Activated naive CD8-positive, alpha-beta T cell treated with anti-CD3 and anti-CD28 coated beads for 36 hours (primary cell): Measurements from ENCODE around the gene RFTN1. TPM values are rescaled to one million over a fixed set of nuclear protein-coding genes. Genes with fewer than 3 reads are reported as not detected.
A peak's percentile ranks its signal among the peaks of the same experiment; 100 is the strongest.

Experiments used
- DNase-seq: peaks from one replicate; pipeline ENCODE4 v3.0.0; 2021
- H3K27ac Mint-ChIP-seq: one replicate; pipeline ENCODE4 v1.8.0; 2022; ENCODE audit warnings: mild to moderate bottlenecking, moderate library complexity, mixed read lengths
- H3K27me3 Mint-ChIP-seq: one replicate; pipeline ENCODE4 v1.8.0; 2022; ENCODE audit warnings: mild to moderate bottlenecking, mixed read lengths
- H3K36me3 Mint-ChIP-seq: one replicate; pipeline ENCODE4 v1.8.0; 2021; ENCODE audit warnings: mild to moderate bottlenecking, mixed read lengths
- H3K4me1 Mint-ChIP-seq: one replicate; pipeline ENCODE4 v1.8.0; 2021; ENCODE audit warnings: mixed read lengths
- H3K4me3 Mint-ChIP-seq: one replicate; pipeline ENCODE4 v1.8.0; 2022; ENCODE audit warnings: mild to moderate bottlenecking, moderate library complexity, mixed read lengths
- H3K9me3 Mint-ChIP-seq: one replicate; pipeline ENCODE4 v1.8.0; 2022; ENCODE audit warnings: mixed read lengths
- total RNA-seq, 2 experiments: library from RNA; stranded (reverse); gene quantifications; one replicate each; pipeline ENCODE4 v1.2.3, GENCODE V29; 2021

Gene RFTN1
- total RNA-seq, 2 experiments from 2014 or later: 84.2 to 84.8 TPM

DNA sequence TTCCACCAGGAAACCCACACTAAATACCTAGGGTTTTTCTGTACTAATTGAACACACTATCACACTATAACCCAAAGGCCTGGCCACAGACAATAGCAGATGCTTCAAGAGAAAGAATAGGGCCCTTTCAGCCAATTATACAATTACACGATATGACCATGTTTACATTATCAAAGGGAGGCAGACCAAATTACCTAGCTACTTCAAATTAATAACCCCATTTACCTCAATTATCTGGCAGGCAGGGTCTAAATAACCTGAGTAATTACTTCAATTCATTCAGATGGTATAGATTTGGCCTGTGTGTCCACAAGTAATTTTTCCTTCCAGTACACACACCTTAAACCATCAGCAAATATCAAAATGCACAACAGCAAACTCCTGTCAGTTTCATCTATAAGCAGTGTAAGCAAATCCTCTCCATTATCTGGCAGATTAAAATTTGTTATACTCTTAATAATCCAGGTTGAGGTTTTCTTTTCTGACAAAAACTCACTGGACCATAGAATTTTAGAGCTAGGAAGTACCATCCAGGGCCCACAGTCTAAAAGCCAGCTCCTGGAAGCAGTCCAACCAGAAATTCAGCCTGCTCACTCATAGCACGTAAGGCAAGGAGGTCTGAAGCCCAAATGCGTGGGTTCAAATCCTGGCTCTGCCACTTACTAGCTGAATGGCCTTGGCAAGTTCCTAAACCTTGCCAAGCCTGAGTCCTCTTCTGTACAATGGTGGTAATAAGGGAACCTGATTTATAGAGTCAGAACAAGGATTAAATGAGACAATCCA, 51.8 kb downstream of the RFTN1 start:
- H3K4me1 Mint-ChIP-seq: peaks cover 36% of the 10 kb centered on the region
- peaks cover 45% of the 10 kb centered on the region for H3K36me3 Mint-ChIP-seq
- DNase-seq: no peak

DNA sequence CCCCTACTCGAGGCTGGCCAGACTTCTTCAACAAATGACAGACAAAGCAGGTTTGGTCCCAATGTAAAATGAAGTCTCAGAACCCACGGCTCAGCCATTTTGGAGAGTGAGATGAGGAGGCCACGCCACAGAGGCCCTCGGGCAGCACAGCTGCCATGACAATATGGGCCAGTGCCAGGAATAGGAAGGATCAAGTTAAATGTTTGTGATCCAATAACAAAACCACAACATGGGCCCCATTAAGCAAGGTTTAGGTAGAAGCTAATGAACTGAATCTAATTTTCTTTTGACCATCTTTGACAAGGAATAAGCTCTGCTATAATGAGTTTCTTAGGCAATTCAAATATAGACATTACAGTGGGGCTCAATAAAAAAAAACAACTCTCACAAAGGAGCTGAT, 52.6 kb downstream of the RFTN1 start:
- no peak for DNase-seq
- Mint-ChIP-seq H3K4me1 (peaks cover 34% of the 10 kb centered on the region), H3K4me3 (no peak overlapping the region), H3K27ac (no peak overlapping the region), H3K27me3 (no peaks in the 10 kb centered on the region), H3K9me3 (no peaks in the 10 kb centered on the region), H3K36me3 (peaks cover 40% of the 10 kb centered on the region)

More for the DNA sequence above, 51.8 kb downstream of the RFTN1 start:
- Mint-ChIP-seq H3K4me3 (no peak overlapping the region), H3K27me3 (no peaks in the 10 kb centered on the region), H3K27ac (no peak overlapping the region), H3K9me3 (no peaks in the 10 kb centered on the region)

DNA sequence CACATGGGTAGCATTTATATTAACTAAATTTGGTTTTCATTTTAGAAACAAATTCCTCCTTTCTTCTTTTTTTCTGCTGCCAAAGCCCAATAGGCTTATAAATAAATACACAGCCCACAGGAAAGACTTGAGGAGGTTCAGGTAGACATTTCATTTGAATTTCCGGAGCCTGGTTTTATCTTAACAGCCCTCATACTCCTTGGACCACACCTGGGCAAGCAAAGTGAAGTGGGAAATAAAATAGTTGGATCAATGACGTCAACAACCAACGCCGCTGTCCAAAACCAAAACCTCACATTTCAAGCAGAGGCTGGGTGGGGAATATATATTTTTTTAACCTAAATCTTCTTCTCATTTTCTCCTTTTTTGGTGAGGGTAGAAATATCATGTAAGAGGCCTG, 53.2 kb downstream of the RFTN1 start:
- DNase-seq: no peak
- no peaks in the 10 kb centered on the region for H3K9me3 Mint-ChIP-seq
- H3K4me1 Mint-ChIP-seq: peaks cover 33% of the 10 kb centered on the region
- no peaks in the 10 kb centered on the region for H3K27me3 Mint-ChIP-seq
- no peak overlapping the region for H3K4me3 Mint-ChIP-seq
- no peak overlapping the region for H3K27ac Mint-ChIP-seq
- peaks cover 39% of the 10 kb centered on the region for H3K36me3 Mint-ChIP-seq

DNA sequence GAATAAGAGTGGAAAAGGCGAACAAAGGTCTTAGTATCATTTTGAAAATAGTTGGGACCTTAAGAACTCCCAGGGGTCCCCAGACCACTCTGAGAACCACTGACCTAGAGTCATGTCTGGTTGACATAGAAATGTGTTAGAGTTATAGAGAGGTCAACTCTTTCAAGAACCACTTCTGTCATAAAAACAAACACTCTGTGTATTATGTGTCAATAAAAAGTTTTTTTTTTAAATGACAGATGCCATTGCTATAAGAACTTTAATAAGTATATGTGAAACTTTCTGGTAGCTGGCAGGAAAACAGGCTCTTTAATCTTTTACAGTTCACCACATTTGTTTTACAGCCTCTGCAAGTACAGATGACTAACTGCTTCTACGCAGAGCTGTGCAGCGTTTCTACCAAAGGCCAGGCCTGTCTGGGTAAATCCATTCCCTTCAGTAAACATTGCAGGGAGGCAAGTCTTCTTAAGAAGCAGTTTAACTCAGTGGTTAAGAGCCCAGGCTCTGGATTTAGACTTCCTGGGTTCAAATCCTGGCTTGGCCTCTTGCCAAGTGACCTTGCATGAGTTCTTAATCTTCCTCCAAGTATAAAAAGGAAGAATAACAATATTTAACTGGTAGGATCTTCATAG, 56.6 kb downstream of the RFTN1 start:
- Mint-ChIP-seq H3K4me3 (no peak overlapping the region), H3K27ac (no peak overlapping the region), H3K36me3 (peaks cover 42% of the 10 kb centered on the region), H3K9me3 (no peaks in the 10 kb centered on the region), H3K4me1 (peaks cover 25% of the 10 kb centered on the region), H3K27me3 (no peaks in the 10 kb centered on the region)
- DNase-seq: no peak

DNA sequence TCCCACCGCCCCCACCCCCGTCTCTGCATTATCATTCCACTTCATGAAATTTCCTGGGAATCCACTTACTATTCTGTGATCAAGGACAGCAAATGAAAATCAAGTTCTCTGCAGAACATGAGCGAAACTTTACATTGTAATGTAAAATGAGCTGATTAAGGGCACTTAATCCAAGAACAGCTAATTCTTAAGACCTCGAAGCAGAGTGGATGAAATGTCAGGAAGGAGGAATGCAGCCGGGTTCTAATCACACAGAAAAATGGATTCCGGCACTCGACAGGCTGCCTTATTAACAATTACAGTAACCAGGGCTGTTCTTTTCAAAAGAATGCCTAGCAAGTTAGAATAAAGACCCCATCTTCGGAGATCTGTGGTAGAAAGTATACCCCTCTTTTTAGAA, 57.5 kb downstream of the RFTN1 start:
- Mint-ChIP-seq H3K27ac (no peak overlapping the region), H3K9me3 (no peaks in the 10 kb centered on the region)

DNA sequence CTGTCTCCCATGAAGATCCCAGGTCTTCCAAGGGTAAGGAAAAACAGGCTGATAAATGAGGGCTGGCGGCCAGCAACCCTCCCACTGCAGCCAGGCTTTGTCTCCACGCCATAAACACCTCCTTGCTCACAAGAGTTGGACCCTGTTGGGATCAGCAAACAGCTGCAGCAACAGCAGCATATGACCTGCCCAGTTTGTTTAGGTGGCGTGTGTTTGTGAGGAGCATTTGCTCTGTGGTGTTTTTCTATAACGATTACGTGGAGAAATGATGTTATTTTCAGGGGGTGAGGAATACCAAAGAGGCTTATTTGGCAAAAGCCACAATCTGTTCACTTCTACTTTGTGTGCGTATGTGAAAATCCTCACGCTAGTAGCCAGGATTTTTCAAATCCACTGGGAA, 58.5 kb downstream of the RFTN1 start:
- no peak overlapping the region for H3K27ac Mint-ChIP-seq
- H3K27me3 Mint-ChIP-seq: no peaks in the 10 kb centered on the region
- no peak overlapping the region for H3K4me3 Mint-ChIP-seq
- H3K36me3 Mint-ChIP-seq: peaks cover 50% of the 10 kb centered on the region
- no peaks in the 10 kb centered on the region for H3K9me3 Mint-ChIP-seq
- peaks cover 32% of the 10 kb centered on the region for H3K4me1 Mint-ChIP-seq
- DNase-seq: no peak

More for the DNA sequence above, 57.5 kb downstream of the RFTN1 start:
- Mint-ChIP-seq H3K4me3 (no peak overlapping the region), H3K4me1 (peaks cover 27% of the 10 kb centered on the region), H3K27me3 (no peaks in the 10 kb centered on the region), H3K36me3 (peaks cover 47% of the 10 kb centered on the region)
- DNase-seq: no peak

DNA sequence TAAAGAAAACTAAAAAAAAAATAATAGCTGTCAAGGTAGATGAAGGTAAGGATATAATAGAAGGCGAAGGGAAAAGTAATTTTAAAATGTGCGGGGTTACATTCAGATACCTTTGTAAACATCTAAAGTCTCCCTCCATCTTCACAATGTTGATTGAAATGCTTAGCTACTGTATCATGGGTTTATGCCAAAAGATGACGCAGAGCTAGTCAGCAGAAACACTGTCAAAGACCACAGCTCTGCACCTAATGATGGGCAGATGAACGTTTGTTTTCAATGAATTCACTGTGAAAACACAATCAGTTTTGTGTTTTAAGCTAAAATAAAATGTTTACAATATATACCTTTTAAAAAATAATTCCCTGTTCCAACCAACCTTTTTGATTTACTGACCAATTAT, 61.2 kb downstream of the RFTN1 start:
- DNase-seq: no peak
- Mint-ChIP-seq H3K4me1 (peaks cover 43% of the 10 kb centered on the region), H3K4me3 (no peak overlapping the region), H3K27me3 (no peaks in the 10 kb centered on the region), H3K36me3 (peaks cover 45% of the 10 kb centered on the region), H3K27ac (no peak overlapping the region), H3K9me3 (no peaks in the 10 kb centered on the region)

DNA sequence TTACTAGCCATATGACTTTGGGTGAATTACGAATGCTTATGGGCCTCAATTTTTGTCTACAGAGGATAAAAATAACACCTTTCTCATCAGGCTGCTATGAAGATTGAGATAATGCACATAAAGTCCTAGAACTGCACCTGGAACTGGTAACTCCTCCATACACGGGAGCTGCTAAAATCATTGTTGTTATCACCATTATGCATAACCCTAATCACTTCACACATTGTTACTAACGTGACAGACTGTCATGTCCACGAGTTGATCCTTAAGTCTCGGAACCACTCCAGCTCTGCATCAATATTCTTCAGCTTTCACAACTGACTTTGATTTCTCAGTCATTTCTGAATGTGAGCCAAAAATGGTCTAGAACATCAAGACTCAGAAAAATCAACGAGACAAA, 64.1 kb downstream of the RFTN1 start:
- no peak for DNase-seq
- Mint-ChIP-seq H3K9me3 (peaks cover under 1% of the 10 kb centered on the region), H3K36me3 (peaks cover 52% of the 10 kb centered on the region), H3K27ac (no peak overlapping the region), H3K4me1 (peaks cover 47% of the 10 kb centered on the region), H3K4me3 (no peak overlapping the region), H3K27me3 (no peaks in the 10 kb centered on the region)

DNA sequence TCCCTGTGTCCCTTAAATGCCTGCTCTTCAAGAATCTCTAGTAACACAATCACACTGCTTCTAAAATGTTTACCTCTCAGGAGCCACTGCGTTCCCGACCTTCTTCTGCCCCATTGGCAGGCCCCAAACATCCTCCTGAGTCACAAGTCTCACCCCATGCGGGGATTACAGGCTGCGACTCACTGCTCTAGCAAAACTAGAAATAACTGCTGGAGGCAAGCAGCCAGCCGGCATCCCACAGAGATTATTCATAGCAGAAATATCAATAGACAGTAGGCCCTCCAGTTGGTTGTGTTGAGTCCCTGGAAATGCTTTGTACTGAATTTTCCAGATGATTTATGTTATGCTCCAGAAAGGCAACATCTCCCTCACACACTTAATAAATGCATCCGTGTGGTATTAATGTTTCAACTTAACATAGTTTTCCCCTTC, 64.8 kb downstream of the RFTN1 start:
- peaks cover 2% of the 10 kb centered on the region for H3K9me3 Mint-ChIP-seq
- H3K4me1 Mint-ChIP-seq: peaks cover 43% of the 10 kb centered on the region
- no peak overlapping the region for H3K4me3 Mint-ChIP-seq
- DNase-seq: peak; percentile 30
- H3K27ac Mint-ChIP-seq: peak overlapping the region; percentile 13
- peaks cover 51% of the 10 kb centered on the region for H3K36me3 Mint-ChIP-seq
- H3K27me3 Mint-ChIP-seq: no peaks in the 10 kb centered on the region

DNA sequence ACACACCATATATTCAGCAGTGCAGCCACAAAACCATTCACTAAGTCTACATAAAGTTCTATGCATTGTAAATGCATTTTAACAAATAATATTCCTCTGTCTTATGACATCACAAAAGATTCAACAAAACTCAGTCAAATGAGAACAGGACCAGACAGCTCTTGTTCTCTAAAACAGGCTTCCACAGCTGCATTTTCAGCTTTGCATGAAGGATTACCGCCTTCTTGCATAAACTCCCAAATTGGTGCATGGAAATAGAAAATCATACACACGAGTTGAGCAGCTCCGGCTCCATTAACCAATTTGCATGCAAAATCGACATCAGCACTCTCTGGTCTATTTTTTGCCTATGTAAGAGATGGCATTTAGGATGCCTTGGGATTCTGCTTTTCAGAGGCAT, 66.4 kb downstream of the RFTN1 start:
- Mint-ChIP-seq H3K9me3 (peaks cover 2% of the 10 kb centered on the region), H3K27me3 (no peaks in the 10 kb centered on the region), H3K4me1 (peaks cover 36% of the 10 kb centered on the region), H3K36me3 (peaks cover 50% of the 10 kb centered on the region), H3K27ac (no peak overlapping the region), H3K4me3 (no peak overlapping the region)
- no peak for DNase-seq

DNA sequence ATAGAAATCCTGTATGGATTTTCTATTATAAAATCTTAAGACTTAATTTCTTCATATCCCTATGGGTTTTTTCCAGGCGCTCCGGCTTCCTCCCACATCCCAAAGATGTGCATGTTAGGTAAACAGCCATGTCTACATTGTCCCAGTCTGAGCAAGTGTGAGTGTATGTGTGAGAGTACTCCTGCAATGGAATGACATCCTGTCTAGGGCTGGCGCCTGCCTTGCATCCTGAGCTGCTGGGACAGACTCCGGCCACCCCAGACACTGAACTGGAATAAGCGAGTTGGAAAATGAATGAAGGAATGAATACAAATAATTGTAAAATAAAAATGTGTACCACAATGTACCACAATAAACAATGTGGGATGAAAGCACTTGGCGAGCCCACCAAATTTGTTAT, 69.2 kb downstream of the RFTN1 start:
- DNase-seq: no peak
- Mint-ChIP-seq H3K4me1 (peaks cover 31% of the 10 kb centered on the region), H3K4me3 (no peak overlapping the region), H3K27ac (no peak overlapping the region), H3K27me3 (no peaks in the 10 kb centered on the region), H3K9me3 (peaks cover 2% of the 10 kb centered on the region), H3K36me3 (peaks cover 41% of the 10 kb centered on the region)

DNA sequence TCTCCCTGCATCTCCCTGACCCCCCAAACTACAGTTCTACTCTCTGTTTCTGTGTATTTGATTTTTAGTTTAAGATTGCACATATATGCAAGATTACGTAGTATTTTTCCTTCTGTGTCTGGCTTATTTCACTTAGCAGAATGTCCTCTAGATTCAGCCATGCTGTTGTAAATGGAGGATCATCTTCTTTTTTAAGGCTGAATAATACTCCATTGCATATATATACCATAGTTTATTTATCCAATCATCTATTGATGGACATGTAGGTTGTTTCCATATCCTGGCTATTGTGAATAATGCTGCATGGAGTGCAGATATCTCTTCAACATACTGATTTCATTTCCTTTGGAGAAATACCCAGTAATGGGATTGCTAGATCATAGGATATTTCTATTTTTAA, 70.8 kb downstream of the RFTN1 start:
- no peaks in the 10 kb centered on the region for H3K27me3 Mint-ChIP-seq
- H3K27ac Mint-ChIP-seq: no peak overlapping the region
- no peak overlapping the region for H3K4me3 Mint-ChIP-seq
- peaks cover 23% of the 10 kb centered on the region for H3K4me1 Mint-ChIP-seq
- peaks cover 2% of the 10 kb centered on the region for H3K9me3 Mint-ChIP-seq
- DNase-seq: no peak
- peaks cover 38% of the 10 kb centered on the region for H3K36me3 Mint-ChIP-seq

DNA sequence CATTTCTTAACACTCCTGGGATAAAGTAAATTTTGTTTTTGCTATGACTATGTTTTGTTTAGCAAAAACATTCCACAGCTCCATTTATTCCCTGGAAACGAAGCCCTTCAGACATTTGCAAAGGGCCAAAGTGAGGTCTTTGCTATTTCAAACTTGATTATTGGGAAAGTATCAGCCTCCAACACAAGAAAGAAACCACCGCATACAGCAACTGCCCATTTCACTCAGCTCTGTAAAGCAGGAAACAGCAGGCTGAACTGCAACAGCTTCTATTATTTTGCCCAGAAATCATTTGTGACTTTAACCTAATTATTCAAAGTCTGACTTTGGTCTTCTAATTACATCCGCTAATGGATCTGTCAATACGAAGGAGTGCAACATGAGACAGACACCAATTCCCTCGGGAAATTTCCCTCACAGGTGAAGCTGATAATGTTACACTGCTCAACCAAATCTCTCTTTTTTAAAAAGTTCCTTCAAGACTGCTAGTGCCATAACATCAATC, 72.1 kb downstream of the RFTN1 start:
- DNase-seq: no peak

DNA sequence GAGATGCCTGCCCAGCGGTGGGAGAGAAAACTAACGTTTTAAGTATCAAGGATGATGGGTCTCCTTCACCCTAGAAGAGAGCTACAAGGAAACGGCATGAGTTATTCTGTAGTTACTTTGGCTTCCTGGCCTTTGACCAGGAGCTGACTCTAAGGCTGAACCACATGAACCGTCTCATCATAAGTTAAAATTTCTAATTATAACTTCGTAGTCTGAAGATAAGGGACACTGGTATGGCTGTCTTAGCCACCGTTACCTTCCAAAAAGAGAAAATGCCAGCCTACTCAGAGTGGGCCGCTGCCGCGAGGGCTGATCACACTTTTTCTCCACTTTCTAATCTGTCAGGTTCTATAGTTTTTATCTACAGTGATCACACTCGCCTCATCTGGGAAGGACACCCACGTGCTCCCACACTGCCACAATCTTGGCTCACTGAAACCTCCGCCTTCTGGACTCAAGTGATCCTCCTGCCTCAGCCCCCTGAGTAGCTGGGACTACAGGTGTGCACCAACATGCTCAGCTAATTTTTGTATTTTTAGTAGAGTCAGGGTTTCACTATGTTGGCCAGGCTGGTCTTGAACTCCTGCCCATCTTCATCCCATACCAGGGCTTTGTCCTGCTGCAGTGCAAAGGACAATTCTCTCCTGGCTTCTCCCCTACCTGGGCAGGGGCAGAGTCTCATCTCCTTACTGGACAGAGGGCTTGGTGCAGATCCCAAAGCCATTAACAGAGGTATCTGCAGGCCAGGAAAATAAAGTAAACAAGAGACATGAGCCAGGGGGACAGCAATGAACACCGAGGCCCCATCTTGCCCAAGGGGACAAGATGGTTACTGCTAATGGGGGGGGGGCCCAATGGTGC, 73.4 kb downstream of the RFTN1 start:
- H3K36me3 Mint-ChIP-seq: peaks cover 31% of the 10 kb centered on the region
- DNase-seq: no peak
- H3K27me3 Mint-ChIP-seq: no peaks in the 10 kb centered on the region
- H3K9me3 Mint-ChIP-seq: peaks cover 2% of the 10 kb centered on the region
- H3K4me1 Mint-ChIP-seq: peaks cover 11% of the 10 kb centered on the region
- H3K4me3 Mint-ChIP-seq: no peak overlapping the region
- H3K27ac Mint-ChIP-seq: peak overlapping the region; percentile 50

More for the DNA sequence above, 72.1 kb downstream of the RFTN1 start:
- no peak overlapping the region for H3K27ac Mint-ChIP-seq
- H3K36me3 Mint-ChIP-seq: peaks cover 41% of the 10 kb centered on the region
- peaks cover 15% of the 10 kb centered on the region for H3K4me1 Mint-ChIP-seq
- H3K4me3 Mint-ChIP-seq: no peak overlapping the region
- H3K9me3 Mint-ChIP-seq: peaks cover 2% of the 10 kb centered on the region
- H3K27me3 Mint-ChIP-seq: no peaks in the 10 kb centered on the region
